NCI-H1092 treated with DMSO at 0.1 percent for 48 hours (cell line): Measurements from ENCODE around the gene IL26.
"Not testable (repeated sequence)": the region's sequence is repeated elsewhere in the genome, so short reads cannot be mapped to it uniquely, and the experiment has no call there.

Experiments used
- DNase-seq: peaks from one replicate; lab custom pipeline; 2025; lab: John Stamatoyannopoulos, UW

IL26 gene

GRCh38 chr12:68198507-68199086 lies 27.0 kb downstream of the IL26 start:
- DNase-seq, result no peak

GRCh38 chr12:68190301-68190700 lies 35.3 kb downstream of the IL26 start:
- DNase-seq, result no peak

- DNase-seq, result no peak
Measured at GRCh38 chr12:68189821-68190242, 35.8 kb downstream of the IL26 start.

GRCh38 chr12:68185598-68185997 lies 40.0 kb downstream of the IL26 start:
- no peak for DNase-seq

GRCh38 chr12:68180792-68181744 lies 44.5 kb downstream of the IL26 start:
- no peak for DNase-seq

- no peak for DNase-seq
Measured at GRCh38 chr12:68178774-68179439, 46.7 kb downstream of the IL26 start.

GRCh38 chr12:68178184-68178583 lies 47.4 kb downstream of the IL26 start:
- DNase-seq, result no peak

GRCh38 chr12:68177562-68177961 lies 48.0 kb downstream of the IL26 start:
- no peak for DNase-seq

- DNase-seq, result no peak
Measured at GRCh38 chr12:68176257-68176656, 49.4 kb downstream of the IL26 start.

- no peak for DNase-seq
Measured at GRCh38 chr12:68175557-68176061, 50.0 kb downstream of the IL26 start.

GRCh38 chr12:68174761-68175160 lies 50.8 kb downstream of the IL26 start:
- not testable (repeated sequence) for DNase-seq

GRCh38 chr12:68173792-68174191 lies 51.8 kb downstream of the IL26 start:
- no peak for DNase-seq

GRCh38 chr12:68170726-68171125 lies 54.9 kb downstream of the IL26 start:
- DNase-seq, result no peak

GRCh38 chr12:68169213-68169889 lies 56.3 kb downstream of the IL26 start:
- no peak for DNase-seq

- no peak for DNase-seq
Measured at GRCh38 chr12:68166317-68166831, 59.2 kb downstream of the IL26 start.

- DNase-seq, result no peak
Measured at GRCh38 chr12:68163560-68164081, 62.0 kb downstream of the IL26 start.

GRCh38 chr12:68162374-68162773 lies 63.2 kb downstream of the IL26 start:
- no peak for DNase-seq

GRCh38 chr12:68159681-68160304 lies 65.8 kb downstream of the IL26 start, which contains the start of gene IFNG:
TSS of gene IFNG (minus strand) at chr12:68159740. CDS start at chr12:68159615, 125 bp downstream.
- no peak for DNase-seq

- no peak for DNase-seq
Measured at GRCh38 chr12:68158432-68158831, 67.2 kb downstream of the IL26 start.

GRCh38 chr12:68157380-68157779 lies 68.2 kb downstream of the IL26 start:
- DNase-seq, result no peak

GRCh38 chr12:68156636-68157035 lies 69.0 kb downstream of the IL26 start:
- no peak for DNase-seq
